Measurements from ENCODE around the gene SATB1. TPM values are rescaled to one million over a fixed set of nuclear protein-coding genes. Genes with fewer than 3 reads are reported as not detected.

SATB1 gene
- total and polyA plus RNA-seq, 2 of the 8 experiments (the other 6 are each of a cell fraction or from before 2014, with no cell fraction given): 18.8 to 28.0 TPM

DNA sequence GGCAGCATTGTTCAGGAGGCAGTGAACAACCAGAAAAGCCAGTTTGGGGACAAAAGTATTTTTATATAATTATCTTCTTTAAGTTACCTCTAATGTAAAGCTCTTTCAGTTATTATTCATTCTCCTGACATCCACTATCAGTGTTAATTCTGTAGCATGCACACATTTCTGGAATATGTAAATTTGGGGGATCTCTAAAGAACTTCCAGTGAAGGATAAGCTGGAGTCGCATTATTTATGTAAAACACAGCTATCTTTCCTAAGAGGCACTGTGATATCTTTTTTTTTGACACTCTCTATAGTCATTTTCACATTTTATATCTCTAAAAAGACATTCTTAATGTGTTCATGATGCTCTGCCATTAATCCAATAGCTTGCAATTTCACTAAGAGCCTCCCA is 26.7 kb downstream of the SATB1 start:
- Histone ChIP-seq H3K23me2 (ENCODE audit: low read depth, low read length) (no peaks in the 10 kb centered on the region), H3K56ac (replicated peaks; ENCODE audit: insufficient read length, low read depth, low read length) (no peak overlapping the region), H3K79me1 (ENCODE audit: low read depth, low read length) (no peaks in the 10 kb centered on the region), H2BK5ac (ENCODE audit: low read depth, low read length) (no peak overlapping the region), H3K9me3 (ENCODE audit: insufficient read depth in 2 of 2, low read depth in 1 of 2, low read length in 1 of 2) (no peaks in the 10 kb centered on the region), H4K20me1 (replicated peaks in 1 of 2; ENCODE audit: control insufficient read depth in 1 of 2, insufficient read depth in 2 of 2, low read length in 2 of 2) (no peaks in the 10 kb centered on the region), H3K4me3 (ENCODE audit: extremely low read depth in 1 of 4, insufficient read depth in 2 of 4, low read depth in 3 of 4, low read length in 4 of 4) (no peak overlapping the region), H3K9ac (replicated peaks in 1 of 4; ENCODE audit: extremely low read depth in 1 of 4, low read depth in 3 of 4, low read length in 3 of 4) (no peak overlapping the region), H4K8ac (ENCODE audit: extremely low read depth, insufficient read depth, low read length) (no peak overlapping the region), H3K4me1 (replicated peaks in 1 of 4; ENCODE audit: control insufficient read depth in 3 of 4, insufficient read depth in 4 of 4, low read length in 3 of 4) (no peaks in the 10 kb centered on the region), H2BK120ac (replicated peaks; ENCODE audit: low read depth, low read length) (no peak overlapping the region), H3K14ac (ENCODE audit: insufficient read length) (no peak overlapping the region), H3K36me3 (ENCODE audit: control insufficient read depth in 2 of 4, insufficient read depth in 4 of 4, low read length in 3 of 4) (peaks cover 3 to 7% (median 4%) of the 10 kb centered on the region in 4 experiments; a peak in 5 of 8 replicates), H3K23ac (ENCODE audit: insufficient read length) (no peak overlapping the region), H2AFZ (ENCODE audit: low read length) (no peak overlapping the region), H3K27ac (ENCODE audit: low read depth, low read length) (no peak overlapping the region), H4K5ac (ENCODE audit: insufficient read length, low read depth, low read length) (no peak overlapping the region), H3K4me2 (ENCODE audit: insufficient read depth in 1 of 2, low read depth in 2 of 2, low read length in 2 of 2) (no peak overlapping the region), H2AK5ac (ENCODE audit: low read depth, low read length) (no peak overlapping the region), H3K27me3 (replicated peaks in 1 of 4; ENCODE audit: control insufficient read depth in 3 of 4, extremely low read depth in 1 of 4, insufficient read depth in 3 of 4, low read length in 3 of 4) (no peaks in the 10 kb centered on the region), H2BK15ac (ENCODE audit: low read length) (no peak overlapping the region), H3K79me2 (ENCODE audit: control insufficient read depth in 1 of 2, insufficient read depth in 2 of 2, low read length in 2 of 2) (no peaks in the 10 kb centered on the region), H3K18ac (ENCODE audit: extremely low read depth, low read length) (no peak overlapping the region), H3K4ac (replicated peaks; ENCODE audit: insufficient read length, low read depth, low read length) (no peak overlapping the region), H2BK20ac (ENCODE audit: low read length) (no peak overlapping the region), H4K91ac (replicated peaks; ENCODE audit: insufficient read length, low read length) (no peak overlapping the region), H2BK12ac (ENCODE audit: low read depth, low read length) (no peak overlapping the region)
- no peak for DNase-seq (ENCODE audit: low read depth in 1 of 2, low spot score in 2 of 2)
- POLR2A ChIA-PET (ENCODE audit: partially characterized antibody): interaction anchor here (0.6 kb wide), 1 partner anchor 521 kb away, joined by 3 read pairs; no protein-coding TSS in a partner anchor
- CTCF ChIA-PET (ENCODE audit: partially characterized antibody): interaction anchor here (1.2 to 2.2 kb wide), 2 partner anchors 9 to 103 kb away, joined by 3 to 12 read pairs; no protein-coding TSS in a partner anchor
- FAIRE-seq: no peak
- 94% methylated on average over 1 of the region's 1 CpG; no CpG with 5 or more reads in 1 of the 2 experiments for WGBS, 2 experiments (ENCODE audit: extremely low coverage in 1 of 2, insufficient coverage in 1 of 2, insufficient read length in 1 of 2, insufficient replicate concordance in 2 of 2, low coverage in 1 of 2, low lambda C conversion rate in 2 of 2, missing lambda C conversion rate in 1 of 2)
- TF ChIP-seq HDAC2 (IDR thresholded peaks at IDR 0.05; ENCODE audit: borderline replicate concordance in 1 of 2, low read depth in 2 of 2, low read length in 2 of 2): no peak
- no peak for TF ChIP-seq BACH1 (IDR thresholded peaks at IDR 0.05; ENCODE audit: low read length)
- TF ChIP-seq EZH2 (IDR thresholded peaks at IDR 0.05; ENCODE audit: low read depth, low read length, severe bottlenecking): no peak
- no peak for TF ChIP-seq CHD2 (IDR thresholded peaks at IDR 0.05; ENCODE audit: low read length)
- TF ChIP-seq SIN3A (conservative IDR thresholded peaks at IDR 0.05 in 1 of 2, IDR thresholded peaks at IDR 0.05 in 1 of 2; ENCODE audit: low read depth in 1 of 2, low read length in 2 of 2): no peak
- no peak for TF ChIP-seq GTF2F1 (IDR thresholded peaks at IDR 0.05; ENCODE audit: borderline replicate concordance, low read depth, low read length)
- TF ChIP-seq, protein P1, sequence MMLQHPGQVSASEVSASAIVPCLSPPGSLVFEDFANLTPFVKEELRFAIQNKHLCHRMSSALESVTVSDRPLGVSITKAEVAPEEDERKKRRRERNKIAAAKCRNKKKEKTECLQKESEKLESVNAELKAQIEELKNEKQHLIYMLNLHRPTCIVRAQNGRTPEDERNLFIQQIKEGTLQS (IDR thresholded peaks at IDR 0.05; ENCODE audit: insufficient read depth, low read depth, low read length): no peak
- no peak for TF ChIP-seq SP2 (IDR thresholded peaks at IDR 0.05; ENCODE audit: low read length)
- no peak for TF ChIP-seq TBP (IDR thresholded peaks at IDR 0.05; ENCODE audit: low read depth, low read length)
- TF ChIP-seq KDM1A (IDR thresholded peaks at IDR 0.05; ENCODE audit: borderline replicate concordance, low read length): no peak
- no peak for TF ChIP-seq FOSL1 (IDR thresholded peaks at IDR 0.05; ENCODE audit: insufficient read depth, low read depth, low read length)

All from H1 (cell line).